Activated T-cell treated with anti-CD3 and anti-CD28 coated beads, Interleukin-2, amount 50 U/mL, for 4 hours (primary cell): Measurements from ENCODE around the gene PRM2. TPM values are rescaled to one million over a fixed set of nuclear protein-coding genes. Genes with fewer than 3 reads are reported as not detected.

Experiments used
- ATAC-seq, 2 donors: fragments of 200-7000 bp; cut with Tn5 transposase; one replicate each; pipeline ENCODE4 v1.10.0; 2021
- DNase-seq: peaks from one replicate; pipeline ENCODE4 v3.0.0-alpha.2; 2020
- H3K27me3 Mint-ChIP-seq: one replicate; pipeline ENCODE4 v1.8.0; 2021; ENCODE audit warnings: low read depth, mixed read lengths
- H3K36me3 Mint-ChIP-seq: one replicate; pipeline ENCODE4 v1.8.0; 2022; ENCODE audit warnings: mixed read lengths; ENCODE audit not compliant: insufficient read depth
- H3K4me1 Mint-ChIP-seq: one replicate; pipeline ENCODE4 v1.8.0; 2021; ENCODE audit warnings: low read depth, mixed read lengths
- H3K4me3 Mint-ChIP-seq: one replicate; pipeline ENCODE4 v1.8.0; 2021; ENCODE audit warnings: mild to moderate bottlenecking, moderate library complexity, mixed read lengths
- H3K9me3 Mint-ChIP-seq: one replicate; pipeline ENCODE4 v1.8.0; 2021; ENCODE audit warnings: mixed read lengths
- total RNA-seq, 3 donors: library from RNA; stranded (reverse); gene quantifications; one replicate each; pipeline ENCODE4 v1.2.1, GENCODE V29; 2021

Gene PRM2
- total RNA-seq, 3 donors from 2014 or later, result not detected

DNA sequence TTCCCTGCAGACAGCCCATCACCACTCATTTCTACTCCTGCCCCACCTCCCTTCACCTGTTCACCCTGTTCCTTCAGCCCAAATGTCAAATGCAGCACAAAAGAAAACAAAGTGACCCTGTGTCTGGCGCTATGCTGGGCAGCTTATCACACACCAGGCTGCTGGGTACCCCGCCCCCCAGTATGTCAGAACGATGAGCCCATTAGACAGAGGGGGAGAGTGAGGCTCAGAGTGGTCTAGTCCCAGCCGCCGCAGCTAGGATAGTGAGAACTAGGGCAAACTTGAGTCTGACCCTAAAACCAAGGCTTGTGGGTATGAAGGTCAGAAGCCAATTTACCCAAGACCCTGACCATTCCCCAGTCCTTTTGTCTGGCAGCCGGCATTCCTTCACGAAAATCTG is 11.2 kb downstream of the PRM2 start:
- DNase-seq (no peak), ATAC-seq (no peak)
- Mint-ChIP-seq H3K36me3 (no peaks in the 10 kb centered on the region), H3K4me1 (peaks cover 26% of the 10 kb centered on the region), H3K4me3 (no peak overlapping the region), H3K27me3 (no peaks in the 10 kb centered on the region), H3K9me3 (no peaks in the 10 kb centered on the region)

DNA sequence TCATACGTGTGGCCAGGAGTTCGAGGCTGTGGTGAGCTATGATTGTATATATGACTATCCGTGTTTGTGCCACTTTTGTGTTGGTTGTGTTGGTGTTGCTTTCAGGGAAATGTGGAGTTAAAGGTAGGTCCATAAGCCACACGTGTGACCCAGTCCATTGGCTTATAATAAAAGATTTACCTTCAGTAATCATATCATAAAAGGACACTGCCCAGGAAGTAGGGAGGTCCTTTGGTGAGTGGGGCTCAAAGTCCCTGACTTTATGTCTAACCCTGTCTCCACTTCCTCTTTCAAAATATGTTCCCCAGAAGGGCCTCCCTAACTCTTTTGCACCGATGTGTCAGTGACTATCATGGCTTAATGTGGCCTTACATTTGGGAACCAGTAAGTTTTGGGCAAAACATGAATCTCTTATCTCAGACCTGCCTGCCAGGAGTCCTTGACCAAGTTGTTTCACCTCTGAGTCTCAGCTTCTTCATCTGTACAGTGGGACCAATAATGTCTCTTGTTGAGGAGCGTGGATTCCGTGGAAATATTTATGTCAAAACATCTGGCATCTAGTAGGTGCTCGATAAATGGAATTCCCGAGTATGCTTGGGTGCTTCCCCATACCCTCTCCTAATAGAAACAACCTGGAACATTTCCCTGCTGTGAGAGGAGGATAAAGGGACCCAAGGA is 12.0 kb downstream of the PRM2 start:
- DNase-seq (no peak), ATAC-seq (peak; percentile 6 to 7)
- Mint-ChIP-seq H3K4me1 (peaks cover 29% of the 10 kb centered on the region), H3K27me3 (no peaks in the 10 kb centered on the region), H3K9me3 (no peaks in the 10 kb centered on the region), H3K4me3 (no peak overlapping the region), H3K36me3 (no peaks in the 10 kb centered on the region)

DNA sequence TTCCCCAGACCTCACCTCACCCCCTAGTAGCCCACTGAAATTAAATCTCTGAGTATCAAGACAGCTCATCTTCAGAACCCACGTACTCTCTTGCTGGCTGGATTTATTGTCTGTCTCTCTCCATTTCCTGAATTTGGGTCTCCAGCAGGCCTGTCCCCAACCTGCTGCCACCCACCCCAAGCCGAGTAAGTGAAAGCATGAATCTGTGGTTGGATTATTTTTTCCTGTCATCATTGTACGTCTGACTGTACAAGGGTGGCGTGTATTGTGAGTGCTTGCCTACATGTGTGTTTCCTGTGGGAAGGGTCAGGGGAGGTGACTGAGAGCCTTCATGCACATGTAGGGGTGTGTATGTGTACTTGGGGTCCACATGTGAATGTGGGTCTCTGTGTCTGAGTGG is 12.5 kb downstream of the PRM2 start:
- peaks cover 35% of the 10 kb centered on the region for H3K4me1 Mint-ChIP-seq
- no peaks in the 10 kb centered on the region for H3K9me3 Mint-ChIP-seq
- DNase-seq, result peak; percentile 30
- H3K4me3 Mint-ChIP-seq, result no peak overlapping the region
- peak; percentile 88 to 92 for ATAC-seq
- H3K36me3 Mint-ChIP-seq, result no peaks in the 10 kb centered on the region
- H3K27me3 Mint-ChIP-seq, result no peaks in the 10 kb centered on the region

DNA sequence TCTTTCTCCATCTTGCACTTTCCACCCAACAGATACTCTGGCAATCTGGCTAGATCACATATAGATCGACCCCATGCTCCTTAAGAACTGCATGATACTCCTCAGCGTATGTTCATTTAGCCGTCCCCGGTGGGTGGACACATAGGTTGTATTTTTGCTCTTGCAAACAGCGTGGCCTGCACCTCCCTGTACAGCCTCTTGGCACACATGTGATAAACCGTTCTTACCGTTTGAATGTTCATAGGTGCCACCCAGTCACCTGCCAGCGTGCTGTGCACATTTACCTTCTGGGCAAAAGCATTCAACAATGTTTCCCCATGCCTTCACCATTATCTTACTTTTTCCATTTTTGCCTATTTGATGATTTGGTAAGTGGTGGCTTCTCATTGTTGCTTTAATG is 13.4 kb downstream of the PRM2 start:
- ATAC-seq, result no peak
- Mint-ChIP-seq H3K27me3 (no peaks in the 10 kb centered on the region), H3K4me1 (peaks cover 42% of the 10 kb centered on the region), H3K9me3 (no peaks in the 10 kb centered on the region), H3K4me3 (no peak overlapping the region), H3K36me3 (no peaks in the 10 kb centered on the region)
- no peak for DNase-seq

DNA sequence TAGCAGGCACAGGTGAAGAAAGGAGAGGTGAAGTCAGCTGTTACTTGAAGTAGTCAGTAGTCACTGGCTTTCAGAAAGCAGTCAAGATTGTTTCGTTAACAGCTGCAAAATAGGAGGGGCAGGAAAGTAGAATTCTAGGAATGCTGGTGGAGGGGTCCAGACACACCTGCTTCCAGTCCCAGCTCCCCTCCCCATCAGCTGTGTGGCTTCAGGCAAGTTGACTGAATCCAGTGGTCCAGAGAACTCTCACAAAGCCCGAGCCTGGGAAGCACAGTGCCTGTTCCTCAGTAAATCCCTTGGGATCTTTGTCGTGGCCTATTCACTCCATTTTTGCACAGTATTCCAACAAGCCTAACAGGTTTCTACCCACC is 15.7 kb downstream of the PRM2 start:
- DNase-seq (no peak), ATAC-seq (no peak)
- Mint-ChIP-seq H3K4me3 (no peak overlapping the region), H3K36me3 (no peaks in the 10 kb centered on the region), H3K27me3 (no peaks in the 10 kb centered on the region), H3K9me3 (no peaks in the 10 kb centered on the region), H3K4me1 (peaks cover 53% of the 10 kb centered on the region)

DNA sequence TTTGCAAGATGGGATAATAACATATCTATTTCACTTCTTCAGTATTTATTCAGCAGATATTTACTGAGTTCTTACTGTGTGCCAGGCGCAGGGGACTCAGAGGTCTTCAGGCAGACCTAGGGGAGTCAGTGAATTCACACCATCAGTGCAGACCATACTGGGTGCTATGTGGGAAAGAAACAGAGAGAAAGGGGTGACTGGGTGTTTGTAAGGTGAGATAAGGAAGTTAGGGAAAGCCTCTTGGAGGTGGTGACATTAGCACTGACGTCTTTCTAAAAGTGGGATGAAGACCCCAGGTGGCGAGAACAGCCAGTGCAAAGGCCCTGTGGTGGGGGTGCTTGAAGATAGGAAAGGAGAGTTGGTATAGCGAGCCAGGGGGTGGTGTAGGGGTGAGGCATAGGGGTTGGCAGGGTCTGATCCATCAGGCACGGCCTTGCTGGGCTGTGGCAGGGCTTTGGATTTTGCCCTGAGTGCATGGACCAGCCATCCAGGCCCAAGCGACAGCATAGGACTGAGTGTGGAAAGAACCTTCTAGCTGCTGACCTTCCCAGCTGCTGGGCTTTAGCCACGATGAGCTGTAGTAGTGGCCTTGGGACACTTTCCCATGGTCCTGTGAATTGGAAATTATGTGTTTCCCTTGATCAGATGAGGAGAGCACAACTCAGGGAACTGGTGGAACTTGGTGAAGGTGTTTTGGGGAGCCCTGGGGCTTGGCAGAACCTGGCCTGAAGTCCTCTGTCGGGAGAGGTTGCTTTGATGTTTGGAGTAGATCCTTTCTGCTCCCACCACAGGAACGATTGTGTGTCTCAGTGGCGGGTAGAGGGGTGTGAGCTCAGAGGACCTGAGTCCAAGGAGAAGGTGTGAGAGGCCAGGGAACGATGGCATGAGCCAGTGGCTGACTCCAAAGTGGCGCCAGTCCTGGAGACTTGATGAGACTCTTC is 16.4 kb downstream of the PRM2 start:
- DNase-seq, result no peak
- H3K27me3 Mint-ChIP-seq, result no peaks in the 10 kb centered on the region
- peaks cover 51% of the 10 kb centered on the region for H3K4me1 Mint-ChIP-seq
- no peak overlapping the region for H3K4me3 Mint-ChIP-seq
- H3K9me3 Mint-ChIP-seq, result no peaks in the 10 kb centered on the region
- no peaks in the 10 kb centered on the region for H3K36me3 Mint-ChIP-seq
- ATAC-seq, result no peak

DNA sequence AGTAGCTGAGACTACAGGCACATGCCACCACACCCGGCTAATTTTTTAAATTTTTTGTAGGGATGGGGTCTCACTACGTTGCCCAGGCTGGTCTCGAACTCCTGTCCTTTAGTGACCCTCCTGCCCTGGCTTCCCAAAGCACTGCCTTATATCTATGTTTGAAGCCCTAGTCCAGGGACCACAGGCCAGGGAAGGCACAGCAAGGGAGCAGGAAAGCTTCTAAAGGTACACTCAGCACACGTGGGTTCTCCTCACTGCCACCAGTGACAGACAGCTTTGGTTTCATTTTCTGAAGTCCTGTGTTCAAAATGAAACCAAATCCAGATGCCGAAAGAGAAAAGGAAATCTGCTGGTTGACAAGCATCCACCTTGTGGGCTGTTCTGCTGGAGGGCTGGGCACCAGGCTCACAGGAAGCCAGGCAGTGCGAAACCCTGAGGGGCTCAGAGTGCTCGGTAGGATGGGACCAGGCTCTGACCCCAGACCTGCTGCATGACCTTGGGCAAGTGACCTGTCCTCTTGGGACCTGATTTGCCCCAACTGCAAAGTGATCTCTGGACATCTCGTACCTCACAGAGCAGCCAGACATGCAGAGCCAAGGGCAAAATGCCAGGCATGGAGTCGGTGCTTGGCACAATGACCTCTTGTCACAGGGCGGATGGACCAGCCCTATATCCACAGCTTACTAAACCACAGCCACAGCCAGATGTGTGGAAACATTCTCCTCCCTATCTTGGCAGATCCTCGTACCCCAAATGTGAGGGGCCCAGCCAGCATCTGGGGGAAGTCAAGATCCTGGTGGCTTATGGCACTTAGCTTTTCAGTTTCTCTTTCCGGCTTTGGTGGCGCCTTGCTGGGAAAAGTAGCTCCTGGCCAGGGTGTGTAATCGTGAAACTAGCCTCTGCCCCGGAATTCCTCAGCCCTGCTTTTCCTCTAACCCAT is 17.5 kb downstream of the PRM2 start:
- peak; percentile 12 for DNase-seq
- H3K4me3 Mint-ChIP-seq, result peak overlapping the region; percentile 38
- peak; percentile 9 for ATAC-seq
- no peaks in the 10 kb centered on the region for H3K27me3 Mint-ChIP-seq
- H3K9me3 Mint-ChIP-seq, result no peaks in the 10 kb centered on the region
- peaks cover 41% of the 10 kb centered on the region for H3K4me1 Mint-ChIP-seq
- peaks cover 3% of the 10 kb centered on the region for H3K36me3 Mint-ChIP-seq

DNA sequence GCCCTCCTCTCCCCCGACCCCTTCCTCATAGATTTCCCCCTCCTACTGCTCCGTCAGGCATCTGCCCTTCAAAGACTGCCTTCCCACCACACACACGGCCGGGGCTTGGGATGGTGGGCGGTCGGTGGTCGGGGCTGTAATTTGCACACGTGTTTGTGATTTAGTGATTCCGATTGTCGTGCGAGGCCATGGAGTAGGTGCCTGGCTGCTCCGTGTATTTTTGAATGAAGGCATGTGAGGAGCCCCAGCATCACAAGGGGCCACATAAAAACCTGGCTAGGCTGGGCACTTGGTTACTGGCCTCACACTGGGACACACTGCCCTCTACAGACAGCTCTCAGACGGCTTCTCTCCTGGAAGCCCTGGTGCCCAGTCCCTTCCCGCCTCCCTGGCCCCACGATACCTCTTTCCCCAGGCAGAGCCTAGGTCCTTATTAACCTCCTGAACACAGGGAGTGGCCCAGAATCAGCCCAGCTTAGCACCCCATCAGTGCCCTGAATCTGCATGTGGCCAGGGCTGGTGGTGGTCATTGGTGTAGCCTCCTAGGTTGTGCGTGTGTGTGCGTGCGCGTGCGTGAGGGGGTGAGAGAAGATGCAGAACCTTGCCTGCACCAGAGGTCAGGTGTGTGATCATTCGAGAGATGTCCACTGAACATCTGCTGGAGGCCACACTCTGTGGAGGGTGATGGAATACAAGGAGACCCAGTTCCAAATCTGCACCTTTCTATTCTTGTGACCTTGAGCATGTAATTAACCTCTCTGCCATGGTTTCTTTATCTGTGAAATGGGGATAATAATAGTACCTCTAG is 18.9 kb downstream of the PRM2 start:
- ATAC-seq, result no peak
- Mint-ChIP-seq H3K4me3 (peak overlapping the region; percentile 92), H3K9me3 (no peaks in the 10 kb centered on the region), H3K27me3 (no peaks in the 10 kb centered on the region), H3K36me3 (peaks cover 16% of the 10 kb centered on the region), H3K4me1 (peaks cover 40% of the 10 kb centered on the region)
- DNase-seq, result peak; percentile 52

DNA sequence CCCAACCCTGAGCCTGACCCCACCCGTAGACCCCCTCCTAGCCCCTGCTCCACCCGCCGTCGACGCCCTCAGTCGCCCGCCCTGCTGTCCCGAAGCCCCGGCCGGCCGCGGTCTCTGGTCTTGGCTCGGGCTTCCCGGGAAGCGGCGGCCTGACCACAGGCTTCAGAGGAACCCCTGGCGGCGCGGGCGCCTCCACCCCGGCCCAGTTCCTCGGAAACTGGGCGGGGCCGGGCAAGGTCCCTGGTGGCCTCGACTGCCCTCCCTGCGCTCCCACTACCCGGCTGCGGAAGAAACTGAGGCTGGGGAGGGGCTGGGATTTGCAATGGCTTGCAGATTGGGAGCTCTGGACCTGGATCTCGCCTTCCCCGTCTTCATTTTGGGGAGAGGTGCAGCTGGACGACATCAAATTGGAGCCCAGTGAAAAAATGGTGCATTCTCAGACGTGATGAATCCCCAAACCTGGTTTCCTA is 19.6 kb downstream of the PRM2 start:
- H3K4me1 Mint-ChIP-seq, result peaks cover 46% of the 10 kb centered on the region
- H3K36me3 Mint-ChIP-seq, result peaks cover 22% of the 10 kb centered on the region
- DNase-seq (peak; percentile 28), ATAC-seq (no peak)
- H3K4me3 Mint-ChIP-seq, result peak overlapping the region; percentile 92
- no peaks in the 10 kb centered on the region for H3K27me3 Mint-ChIP-seq
- H3K9me3 Mint-ChIP-seq, result no peaks in the 10 kb centered on the region

DNA sequence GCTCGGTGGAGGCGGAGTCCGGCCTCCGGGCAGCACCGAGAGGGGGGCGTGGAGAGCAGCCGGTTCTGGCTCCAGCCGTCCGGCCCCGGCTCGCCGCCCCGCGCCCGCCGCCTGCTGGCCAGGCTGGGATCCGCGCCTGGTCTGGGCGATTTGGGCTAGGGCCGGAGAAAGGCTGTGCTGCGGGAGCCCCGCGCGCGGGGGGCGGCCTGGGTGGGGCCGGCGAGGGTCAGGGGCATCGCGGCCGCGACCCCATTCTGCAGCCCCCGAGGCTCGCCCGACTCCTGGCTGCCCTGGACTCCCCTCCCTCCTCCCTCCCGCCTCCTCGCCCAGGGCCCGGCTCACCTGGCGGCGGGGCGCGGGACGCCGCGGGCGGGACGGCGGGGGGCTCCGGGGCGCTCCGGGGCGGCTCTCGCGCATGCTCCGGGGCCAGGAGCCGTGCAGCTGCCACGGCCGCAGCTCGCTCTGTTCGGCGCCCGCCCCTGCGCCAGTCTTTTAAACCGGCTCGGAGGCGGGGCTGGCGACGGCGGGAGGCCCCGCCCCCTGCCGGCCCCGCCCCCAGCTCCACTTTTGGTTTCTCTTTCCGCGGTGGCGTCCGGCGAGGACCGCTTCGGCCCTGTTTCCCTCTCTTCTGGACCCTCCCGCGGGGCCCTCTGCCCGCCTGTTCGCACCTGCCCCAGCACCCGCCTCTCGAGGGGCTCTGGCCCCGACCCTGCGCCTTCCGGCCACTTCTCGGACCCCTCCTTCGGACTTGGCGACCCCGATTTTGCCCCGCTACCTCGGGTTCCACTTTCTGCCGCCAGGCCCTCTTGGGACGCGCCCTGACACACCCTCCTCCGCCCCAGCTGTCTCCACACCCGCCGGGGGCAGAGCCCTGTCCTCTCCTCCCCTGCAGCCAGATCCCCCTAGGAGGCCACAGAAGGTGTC is 20.3 kb downstream of the PRM2 start, which contains the start of gene SOCS1:
Gene SOCS1 (minus strand): TSS at position 468 of the 924 bp plus-strand sequence. CDS start 726 bp downstream, outside the sequence.
- H3K36me3 Mint-ChIP-seq, result peaks cover 23% of the 10 kb centered on the region
- ATAC-seq (peak; percentile 67 to 68), DNase-seq (peak; percentile 89)
- peak within 1 kb of the TSS; percentile 94 for H3K4me3 Mint-ChIP-seq
- H3K4me1 Mint-ChIP-seq, result peaks cover 50% of the 10 kb centered on the region
- no peaks in the 10 kb centered on the region for H3K27me3 Mint-ChIP-seq
- H3K9me3 Mint-ChIP-seq, result no peaks in the 10 kb centered on the region

DNA sequence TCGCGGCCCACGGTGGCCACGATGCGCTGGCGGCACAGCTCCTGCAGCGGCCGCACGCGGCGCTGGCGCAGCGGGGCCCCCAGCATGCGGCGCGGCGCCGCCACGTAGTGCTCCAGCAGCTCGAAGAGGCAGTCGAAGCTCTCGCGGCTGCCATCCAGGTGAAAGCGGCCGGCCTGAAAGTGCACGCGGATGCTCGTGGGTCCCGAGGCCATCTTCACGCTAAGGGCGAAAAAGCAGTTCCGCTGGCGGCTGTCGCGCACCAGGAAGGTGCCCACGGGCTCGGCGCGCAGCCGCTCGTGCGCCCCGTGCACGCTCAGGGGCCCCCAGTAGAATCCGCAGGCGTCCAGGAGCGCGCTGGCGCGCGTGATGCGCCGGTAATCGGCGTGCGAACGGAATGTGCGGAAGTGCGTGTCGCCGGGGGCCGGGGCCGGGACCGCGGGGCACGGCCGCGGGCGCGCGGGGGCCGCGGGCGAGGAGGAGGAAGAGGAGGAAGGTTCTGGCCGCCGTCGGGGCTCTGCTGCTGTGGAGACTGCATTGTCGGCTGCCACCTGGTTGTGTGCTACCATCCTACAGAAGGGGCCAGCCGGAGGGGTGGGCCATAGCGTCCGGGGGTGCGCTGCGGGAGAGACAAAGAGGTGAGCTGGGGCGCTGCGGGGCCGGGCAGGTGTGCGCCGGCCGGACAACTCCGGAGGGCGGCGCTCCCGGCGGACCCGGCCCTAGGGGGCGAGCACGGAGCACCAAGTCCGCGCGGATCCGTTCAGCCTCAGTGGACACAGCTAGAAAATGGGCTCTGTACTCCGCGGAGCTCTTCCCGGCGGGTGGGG is 21.2 kb downstream of the PRM2 start:
- DNase-seq (peak; percentile 58), ATAC-seq (peak; percentile 1 to 2)
- Mint-ChIP-seq H3K4me3 (peak overlapping the region; percentile 94), H3K27me3 (no peaks in the 10 kb centered on the region), H3K36me3 (peaks cover 28% of the 10 kb centered on the region), H3K4me1 (peaks cover 56% of the 10 kb centered on the region), H3K9me3 (no peaks in the 10 kb centered on the region)
